HepG2 (cell line): ENCODE data around the gene SULT2B1. TPM values are rescaled to one million over a fixed set of nuclear protein-coding genes. Genes with fewer than 3 reads are reported as not detected.

ENCODE experiments used
- ATAC-seq: fragments of 200-7000 bp; cut with Tn5 transposase; 3 replicates; pipeline ENCODE4 v1.9.1; 2020; ENCODE audit warnings: mild to moderate bottlenecking, moderate library complexity
- BruUV-seq: library from RNA; stranded (reverse); fragments of 400-500 nt; replicated peaks from 2 replicates; lab custom pipeline; 2021; lab: Mats Ljungman, UMichigan
- CTCF ChIA-PET: fragments of 300-600 bp; formaldehyde crosslinking; extraction: SDS; loops from one replicate; lab custom pipeline; 2021; ENCODE audit warnings: low total read pairs, inconsistent platforms, low intra/inter-chr PET ratio; lab: Yijun Ruan, JAX
- POLR2A ChIA-PET: fragments of 350-600 bp; sonication (Branson Sonifier 250); formaldehyde crosslinking; loops from one replicate; lab custom pipeline; 2020; ENCODE audit warnings: antibody characterized with exemption, inconsistent platforms; lab: Yijun Ruan, JAX
- DNase-seq: peaks from one replicate; pipeline ENCODE4 v3.0.0-alpha.2; 2015; ENCODE audit warnings: low spot score
- FAIRE-seq: peaks from 3 replicates; lab custom pipeline; 2011; peaks lifted over from hg19 to GRCh38; lab: Jason Lieb, UNC
- H2AFZ ChIP-seq: one replicate; pipeline ENCODE4 v1.6.1; 2011; ENCODE audit warnings: low read length, inconsistent platforms
- H3K27ac ChIP-seq: fragments of 300-600 bp; 3 replicates; pipeline ENCODE4 v1.8.0; 2011; ENCODE audit warnings: mixed run types, mild to moderate bottlenecking, mixed read lengths, low read length, inconsistent platforms; ENCODE audit not compliant: insufficient read depth; ENCODE audit errors: extremely low read length
- H3K27me3 ChIP-seq, 2 experiments: fragments of 200-600 bp in 1 of 2; 2 replicates in 1 of 2; 3 replicates in 1 of 2; pipeline versions ENCODE4 v1.6.0 to v1.8.0; 2011; ENCODE audit warnings: low read length in 2 of 2, mild to moderate bottlenecking in 2 of 2, moderate library complexity in 2 of 2, inconsistent platforms in 1 of 2; ENCODE audit not compliant: insufficient read depth in 2 of 2, control insufficient read depth in 1 of 2
- H3K36me3 ChIP-seq, 2 experiments: fragments of 200-600 bp in 1 of 2; replicated peaks in 1 of 2; 2 replicates in 1 of 2; 3 replicates in 1 of 2; pipeline versions ENCODE4 v1.5.1 to v1.8.0; 2011; ENCODE audit warnings: low read length in 2 of 2, inconsistent platforms in 1 of 2; ENCODE audit not compliant: insufficient read depth in 2 of 2, control insufficient read depth in 1 of 2
- H3K4me1 ChIP-seq: 2 replicates; pipeline ENCODE4 v1.5.1; 2012; ENCODE audit warnings: low read length, inconsistent platforms; ENCODE audit not compliant: insufficient read depth
- H3K4me2 ChIP-seq: 2 replicates; pipeline ENCODE4 v1.6.0; 2011; ENCODE audit warnings: low read depth, low read length, inconsistent platforms
- H3K4me3 ChIP-seq, 3 experiments: fragments of 200-600 bp in 1 of 3; sonication (generic), shearing (Covaris generic) in 1 of 3; replicated peaks in 1 of 3; 2 replicates each; pipeline ENCODE4 v1.5.1; 2011 to 2016; ENCODE audit warnings: low read length in 3 of 3, inconsistent platforms in 2 of 3, low read depth in 2 of 3, mild to moderate bottlenecking in 2 of 3, control low read depth in 1 of 3, mixed read lengths in 1 of 3; ENCODE audit not compliant: insufficient read depth in 1 of 3
- H3K79me2 ChIP-seq: one replicate; pipeline ENCODE4 v1.6.1; 2011; ENCODE audit warnings: low read length, inconsistent platforms; ENCODE audit not compliant: insufficient read depth
- H3K9ac ChIP-seq: 2 replicates; pipeline ENCODE4 v1.6.0; 2011; ENCODE audit warnings: mild to moderate bottlenecking, low read depth, low read length, inconsistent platforms; ENCODE audit not compliant: insufficient read depth
- H3K9me3 ChIP-seq: 2 replicates; pipeline ENCODE4 v1.5.1; 2012; ENCODE audit warnings: mild to moderate bottlenecking, low read length
- H4K20me1 ChIP-seq: 2 replicates; pipeline ENCODE4 v1.6.0; 2011; ENCODE audit warnings: inconsistent platforms, mild to moderate bottlenecking, low read length, moderate library complexity; ENCODE audit not compliant: insufficient read depth
- ATF3 ChIP-seq: sonication (generic); formaldehyde crosslinking; IDR thresholded peaks from 2 replicates; pipeline ENCODE4 v1.4.0; 2020; ENCODE audit warnings: missing genetic modification reagents
- ETV5 ChIP-seq: IDR thresholded peaks from 2 replicates; pipeline ENCODE4 v1.6.1; 2018; ENCODE audit warnings: missing biosample characterization, missing genetic modification reagents, inconsistent platforms, borderline replicate concordance
- FOXJ3 ChIP-seq: sonication (generic); formaldehyde crosslinking; IDR thresholded peaks from 2 replicates; pipeline ENCODE4 v1.4.0; 2020; ENCODE audit warnings: missing genetic modification reagents, mild to moderate bottlenecking, borderline replicate concordance
- KMT2A ChIP-seq: sonication (generic); formaldehyde crosslinking; IDR thresholded peaks from 2 replicates; pipeline ENCODE4 v1.4.0; 2020; ENCODE audit warnings: missing genetic modification reagents
- SCMH1 ChIP-seq: sonication (generic); formaldehyde crosslinking; IDR thresholded peaks from 2 replicates; pipeline ENCODE4 v1.9.0; 2021; ENCODE audit warnings: missing genetic modification reagents, mild to moderate bottlenecking, borderline replicate concordance
- TARDBP ChIP-seq: sonication (generic); formaldehyde crosslinking; IDR thresholded peaks from 2 replicates; pipeline ENCODE4 v1.8.0; 2022; ENCODE audit warnings: mild to moderate bottlenecking, missing genetic modification reagents
- ZC3H13 ChIP-seq: sonication (generic); formaldehyde crosslinking; IDR thresholded peaks from 2 replicates; pipeline ENCODE4 v1.8.1; 2023; ENCODE audit warnings: mild to moderate bottlenecking, missing genetic modification reagents, moderate library complexity
- ZC3H4 ChIP-seq: sonication (generic); formaldehyde crosslinking; IDR thresholded peaks from 2 replicates; pipeline ENCODE4 v1.4.0; 2020; ENCODE audit warnings: missing genetic modification reagents, borderline replicate concordance
- ZNF10 ChIP-seq: sonication (generic); formaldehyde crosslinking; IDR thresholded peaks from 2 replicates; pipeline ENCODE4 v1.4.0; 2020; ENCODE audit warnings: mild to moderate bottlenecking, low read depth, missing genetic modification reagents, borderline replicate concordance
- ZNF513 ChIP-seq: sonication (generic); formaldehyde crosslinking; conservative IDR thresholded peaks from 2 replicates; pipeline ENCODE4 v1.5.0; 2020; ENCODE audit warnings: missing genetic modification reagents
- ZNF784 ChIP-seq: sonication (generic); formaldehyde crosslinking; IDR thresholded peaks from 2 replicates; pipeline ENCODE4 v1.5.1; 2020; ENCODE audit warnings: missing genetic modification reagents, mild to moderate bottlenecking, borderline replicate concordance
- ZNF792 ChIP-seq: IDR thresholded peaks from 2 replicates; pipeline ENCODE4 v1.6.1; 2016
- WGBS: methylation state at CpG from one replicate; pipeline ENCODE4 v1.1.6; 2017; ENCODE audit warnings: low lambda C conversion rate; 5-methylcytosine and 5-hydroxymethylcytosine counted together
- in situ Hi-C: cut with HindIII; loops from 2 replicates; pipeline ENCODE4 v1.10.0; 2017; ENCODE audit warnings: low pct_unique_long_range_greater_than_20kb; ENCODE audit not compliant: extremely low pct_ligation_motif_present
- intact Hi-C: fragments of 100-400 bp; cut with micrococcal nuclease; formaldehyde crosslinking; loops from one replicate; pipeline ENCODE4 v1.10.0; 2022; ENCODE audit not compliant: unreplicated experiment
- polyA plus RNA-seq, 8 experiments: library from polyadenylated mRNA; depleted of rRNA in 3 of 8; stranded (reverse) in 7 of 8; unstranded in 1 of 8; fragments of >200 nt; fragmentation: Illumina TruSeq in 4 of 8; extraction: Trizol in 4 of 8; gene quantifications; 2 replicates each; pipeline versions ENCODE4 v1.2.1 to v1.2.3, GENCODE V29; 2011 to 2016; ENCODE audit warnings: low read depth in 4 of 8, missing spikeins in 1 of 8, mixed read lengths in 1 of 8; ENCODE audit not compliant: insufficient read depth in 1 of 8
- total RNA-seq, 5 experiments: library from RNA; depleted of rRNA; stranded (reverse); fragments of >200 nt; fragmentation: Illumina TruSeq; extraction: Trizol; gene quantifications; 2 replicates each; pipeline ENCODE4 v1.2.3, GENCODE V29; 2016; ENCODE audit warnings: low read depth in 1 of 5

The SULT2B1 gene
- total and polyA plus RNA-seq, 2 of the 13 experiments (the other 11 are each of a cell fraction or from before 2014, with no cell fraction given) = 0.13 TPM; not detected in 1

- H3K4me2 ChIP-seq = no peak overlapping the region
- no peak overlapping the region for H2AFZ ChIP-seq
- DNase-seq (no peak), ATAC-seq (no peak), FAIRE-seq (no peak)
- H3K27ac ChIP-seq = no peak overlapping the region
- no peak for TF ChIP-seq KMT2A
- no peak for TF ChIP-seq ZNF792 (CRISPR knock-in tag)
- no peak for TF ChIP-seq SCMH1 (CRISPR knock-in tag)
- TF ChIP-seq ZNF784 (CRISPR knock-in tag) = no peak
- no peak for TF ChIP-seq TARDBP (CRISPR knock-in tag)
- TF ChIP-seq ZNF513 (CRISPR knock-in tag) = no peak
- no peak for TF ChIP-seq FOXJ3
- no peak for TF ChIP-seq ETV5 (CRISPR knock-in tag)
- TF ChIP-seq ZC3H13 (CRISPR knock-in tag) = no peak
- no peak for TF ChIP-seq ZNF10 (CRISPR knock-in tag)
- no peak for TF ChIP-seq ZC3H4 (CRISPR knock-in tag)
- no peak for TF ChIP-seq ATF3 (CRISPR knock-in tag)
- in situ Hi-C loops = no loop called here
- ChIA-PET POLR2A (no interaction called here), CTCF (no interaction called here)
- no peaks in the 10 kb centered on the region for H4K20me1 ChIP-seq
- no peaks in the 10 kb centered on the region for H3K36me3 ChIP-seq
- peaks cover 14% of the 10 kb centered on the region; the same call in 1 of the 2 replicates for H3K9me3 ChIP-seq
- 28% methylated on average over 14 of the region's 20 CpGs for WGBS
- H3K4me3 ChIP-seq = no peak overlapping the region
- intact Hi-C loops = no loop called here
- no peaks in the 10 kb centered on the region for H3K79me2 ChIP-seq
- no TSS peak for BruUV-seq
- H3K4me1 ChIP-seq = no peaks in the 10 kb centered on the region
- H3K9ac ChIP-seq = no peak overlapping the region
- 0 out of 5 replicates have a peak, but pooled peaks cover 0 to 5% of the 10 kb centered on the region in 2 experiments for H3K27me3 ChIP-seq
Measured at GRCh38 chr19:48530066-48530720, 21.8 kb upstream of the SULT2B1 start.
